GM20000 (cell line): ENCODE data around the gene R3HDM2.
A peak's percentile ranks its signal among the peaks of the same experiment; 100 is the strongest.

Experiments
- DNase-seq: peaks from one replicate; pipeline ENCODE4 v3.0.0; 2012; ENCODE audit warnings: low spot score
- TF ChIP-seq, protein P1 (sequence below): IDR thresholded peaks from 2 replicates; pipeline ENCODE4 v1.5.1; 2012; ENCODE audit warnings: mild to moderate bottlenecking, control low read depth; ENCODE audit errors: extremely low read depth, missing control alignments

The R3HDM2 gene

GRCh38 chr12:57475271-57476161 lies 44.7 kb upstream of the R3HDM2 start:
- no peak for DNase-seq
- TF ChIP-seq, protein P1, sequence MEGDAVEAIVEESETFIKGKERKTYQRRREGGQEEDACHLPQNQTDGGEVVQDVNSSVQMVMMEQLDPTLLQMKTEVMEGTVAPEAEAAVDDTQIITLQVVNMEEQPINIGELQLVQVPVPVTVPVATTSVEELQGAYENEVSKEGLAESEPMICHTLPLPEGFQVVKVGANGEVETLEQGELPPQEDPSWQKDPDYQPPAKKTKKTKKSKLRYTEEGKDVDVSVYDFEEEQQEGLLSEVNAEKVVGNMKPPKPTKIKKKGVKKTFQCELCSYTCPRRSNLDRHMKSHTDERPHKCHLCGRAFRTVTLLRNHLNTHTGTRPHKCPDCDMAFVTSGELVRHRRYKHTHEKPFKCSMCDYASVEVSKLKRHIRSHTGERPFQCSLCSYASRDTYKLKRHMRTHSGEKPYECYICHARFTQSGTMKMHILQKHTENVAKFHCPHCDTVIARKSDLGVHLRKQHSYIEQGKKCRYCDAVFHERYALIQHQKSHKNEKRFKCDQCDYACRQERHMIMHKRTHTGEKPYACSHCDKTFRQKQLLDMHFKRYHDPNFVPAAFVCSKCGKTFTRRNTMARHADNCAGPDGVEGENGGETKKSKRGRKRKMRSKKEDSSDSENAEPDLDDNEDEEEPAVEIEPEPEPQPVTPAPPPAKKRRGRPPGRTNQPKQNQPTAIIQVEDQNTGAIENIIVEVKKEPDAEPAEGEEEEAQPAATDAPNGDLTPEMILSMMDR, result peak; percentile 4

GRCh38 chr12:57474862-57475261 lies 44.0 kb upstream of the R3HDM2 start:
- TF ChIP-seq, protein P1, result no peak
- DNase-seq, result no peak

- no peak for DNase-seq
- TF ChIP-seq, protein P1, result no peak
Observed at GRCh38 chr12:57474430-57474829, 43.6 kb upstream of the R3HDM2 start.

GRCh38 chr12:57473886-57474285 lies 43.0 kb upstream of the R3HDM2 start:
- TF ChIP-seq, protein P1, result no peak
- no peak for DNase-seq

DNA sequence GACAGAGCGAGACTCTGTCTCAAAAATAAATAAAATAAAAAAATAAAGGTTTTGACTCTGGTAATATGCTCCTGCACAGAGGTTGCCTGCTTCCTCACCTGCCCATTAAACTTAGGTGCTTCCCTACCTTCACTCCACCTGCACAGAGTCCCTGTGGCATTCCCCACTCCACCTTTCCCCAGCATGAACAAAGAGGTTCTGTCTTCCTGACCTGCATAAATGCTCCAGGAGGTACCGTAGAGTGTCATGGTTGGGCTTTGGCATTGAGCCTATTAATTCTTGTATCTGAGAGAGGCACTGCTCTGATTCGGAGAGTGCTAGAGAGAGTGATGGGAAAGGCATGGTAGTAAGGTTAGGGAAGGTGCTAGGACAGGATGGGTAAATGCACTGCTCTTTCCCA lies 42.5 kb upstream of the R3HDM2 start:
- no peak for DNase-seq
- TF ChIP-seq, protein P1, result no peak

- no peak for DNase-seq
- TF ChIP-seq, protein P1, result no peak
Observed at GRCh38 chr12:57472391-57472790, 41.5 kb upstream of the R3HDM2 start.

DNA sequence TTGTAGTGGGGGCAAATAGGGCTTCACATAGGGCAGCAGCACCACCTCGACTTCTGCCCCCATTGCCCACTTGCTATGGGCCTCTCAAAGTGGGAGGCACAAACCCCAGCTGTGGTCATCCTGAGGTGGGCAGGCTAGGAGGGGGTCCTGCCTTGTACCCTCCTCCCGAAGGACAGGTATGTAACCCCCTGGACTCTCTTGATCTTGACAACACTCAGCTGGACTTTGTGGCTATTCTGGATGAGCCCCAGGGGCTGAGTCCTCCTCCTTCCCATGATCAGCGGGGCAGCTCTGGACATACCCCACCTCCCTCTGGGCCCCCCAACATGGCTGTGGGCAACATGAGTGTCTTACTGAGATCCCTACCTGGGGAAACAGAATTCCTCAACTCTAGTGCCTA lies 40.8 kb upstream of the R3HDM2 start:
- DNase-seq, result no peak
- TF ChIP-seq, protein P1, result no peak
